Aorta (tissue), 5 donors: ENCODE results near the gene EFCAB5. TPM values are rescaled to one million over a fixed set of nuclear protein-coding genes. Genes with fewer than 3 reads are reported as not detected.
"Not testable (repeated sequence)": the region's sequence is repeated elsewhere in the genome, so short reads cannot be mapped to it uniquely, and the experiment has no call there.

ENCODE experiments used
- ATAC-seq: fragments of 200-7000 bp; cut with Tn5 transposase; one replicate; pipeline ENCODE4 v1.9.1; 2022; ENCODE audit warnings: moderate library complexity; ENCODE audit not compliant: low FRiP score
- DNase-seq, 2 donors: peaks; one replicate each; pipeline ENCODE4 v3.0.0-alpha.2; 2020
- H3K27ac ChIP-seq, 2 donors: one replicate each; pipeline ENCODE4 v1.5.1; 2013; ENCODE audit warnings: low read length in 2 of 2, mild to moderate bottlenecking in 2 of 2, moderate library complexity in 2 of 2, control low read depth in 1 of 2, inconsistent platforms in 1 of 2, low read depth in 1 of 2
- H3K27me3 ChIP-seq, 2 donors: one replicate each; pipeline ENCODE4 v1.6.1; 2013; ENCODE audit warnings: control low read depth in 1 of 2, low read length in 1 of 2, mild to moderate bottlenecking in 1 of 2, moderate library complexity in 1 of 2; ENCODE audit not compliant: insufficient read depth in 2 of 2, control insufficient read depth in 1 of 2
- H3K36me3 ChIP-seq, 2 donors: one replicate each; pipeline ENCODE4 v1.6.1; 2013; ENCODE audit warnings: control low read depth in 1 of 2, low read length in 1 of 2, mild to moderate bottlenecking in 1 of 2; ENCODE audit not compliant: insufficient read depth in 2 of 2, control insufficient read depth in 1 of 2
- H3K4me1 ChIP-seq, 2 donors: one replicate each; pipeline ENCODE4 v1.6.1; 2013; ENCODE audit warnings: low read length in 2 of 2, control low read depth in 1 of 2, mild to moderate bottlenecking in 1 of 2, moderate library complexity in 1 of 2; ENCODE audit not compliant: insufficient read depth in 2 of 2, control insufficient read depth in 1 of 2
- H3K4me3 ChIP-seq, 2 donors: one replicate each; pipeline ENCODE4 v1.5.1; 2013; ENCODE audit warnings: low read length in 2 of 2, control low read depth in 1 of 2, mild to moderate bottlenecking in 1 of 2
- H3K9me3 ChIP-seq: one replicate; pipeline ENCODE4 v1.6.1; 2013; ENCODE audit warnings: mild to moderate bottlenecking, low read length; ENCODE audit not compliant: control insufficient read depth
- WGBS, 2 donors: extraction: QIAGEN DNeasy Blood & Tissue Kit; methylation state at CpG; one replicate each; pipeline ENCODE4 v1.1.7; 2013; 5-methylcytosine and 5-hydroxymethylcytosine counted together
- intact Hi-C, 2 donors: fragments of 100-400 bp; cut with DNase I; formaldehyde crosslinking; loops; one replicate each; pipeline versions ENCODE4 v1.14.2 to v1.15.0; 2022
- polyA plus RNA-seq, 2 donors: library from polyadenylated mRNA; stranded (reverse); fragments of 200-250 nt; gene quantifications; one replicate each; pipeline ENCODE4 v1.2.3, GENCODE V29; 2013
- total RNA-seq, 2 donors: library from RNA; stranded (reverse); fragmentation: NEBNext Ultra II Directional; extraction: Animal tissue kit (Norgen Biotek cat#: 25700); gene quantifications; one replicate each; pipeline ENCODE4 v1.2.1, GENCODE V29; 2021
- donor health status: healthy with polysubstance abuse.
- donor health status: Bipolar disorder and iron deficiency.
- donor health status: DM: no; HTN: no; CAD: no.
- donor health status: DM: no; HTN: no; CAD: no.
- donor health status: DM: yes; HTN: yes; CAD: no.

Gene EFCAB5
- total and polyA plus RNA-seq, 4 donors: 0.42 to 1.1 TPM; not detected in 2

DNA sequence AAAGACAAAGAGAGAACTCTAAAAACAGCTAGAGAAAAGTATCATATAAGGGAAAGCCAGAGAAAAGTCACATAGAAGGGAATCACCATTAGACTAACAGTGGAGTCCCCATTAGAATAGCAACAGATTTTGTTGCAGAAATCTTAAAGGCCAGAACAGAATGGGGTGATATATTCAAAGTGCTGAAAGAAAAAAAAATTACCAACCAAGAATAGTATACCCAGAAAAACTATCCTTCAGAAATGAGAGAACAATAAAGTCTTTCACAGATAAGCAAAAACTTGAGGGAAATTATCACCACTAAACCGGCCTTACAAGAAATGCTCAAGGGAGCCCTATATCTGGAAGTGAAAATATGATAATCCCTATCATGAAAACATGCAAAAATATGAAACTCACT, 123.3 kb downstream of the EFCAB5 start:
- Histone ChIP-seq H3K4me1 (no peaks in the 10 kb centered on the region), H3K27ac (no peak overlapping the region), H3K9me3 (peaks cover 7% of the 10 kb centered on the region), H3K27me3 (no peaks in the 10 kb centered on the region), H3K4me3 (no peak overlapping the region), H3K36me3 (no peaks in the 10 kb centered on the region)
- intact Hi-C loops: no loop called here
- WGBS, 2 donors: 56 to 65% methylated on average over 1 of the region's 1 CpG
- DNase-seq: no peak
- no peak for ATAC-seq

DNA sequence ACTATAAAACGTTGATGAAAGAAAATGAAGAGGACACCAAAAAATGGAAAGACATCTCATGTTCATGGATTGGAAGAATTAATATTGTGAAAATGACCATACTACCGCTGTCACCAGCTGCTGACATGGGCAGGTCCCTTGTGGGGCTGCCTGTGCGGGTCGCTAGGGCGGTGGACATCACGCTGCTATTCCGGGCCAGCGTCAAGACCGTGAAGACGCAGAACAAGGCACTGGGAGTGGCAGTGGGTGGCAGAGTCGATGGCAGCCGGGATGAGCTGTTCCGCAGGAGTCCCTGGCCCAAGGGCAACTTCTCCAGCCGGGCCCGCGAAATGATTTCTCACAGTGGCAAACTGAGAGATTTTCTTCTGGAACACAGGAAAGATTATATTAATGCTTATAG, 127.0 kb downstream of the EFCAB5 start:
- intact Hi-C loops: no loop called here
- WGBS, 2 donors: 93 to 97% methylated on average over 16 of the region's 16 CpGs
- ATAC-seq: no peak
- no peaks in the 10 kb centered on the region for H3K4me1 ChIP-seq
- H3K9me3 ChIP-seq: peaks cover 5% of the 10 kb centered on the region
- no peak overlapping the region for H3K27ac ChIP-seq
- H3K27me3 ChIP-seq: no peaks in the 10 kb centered on the region
- no peak for DNase-seq
- no peak overlapping the region for H3K4me3 ChIP-seq
- H3K36me3 ChIP-seq: no peaks in the 10 kb centered on the region

DNA sequence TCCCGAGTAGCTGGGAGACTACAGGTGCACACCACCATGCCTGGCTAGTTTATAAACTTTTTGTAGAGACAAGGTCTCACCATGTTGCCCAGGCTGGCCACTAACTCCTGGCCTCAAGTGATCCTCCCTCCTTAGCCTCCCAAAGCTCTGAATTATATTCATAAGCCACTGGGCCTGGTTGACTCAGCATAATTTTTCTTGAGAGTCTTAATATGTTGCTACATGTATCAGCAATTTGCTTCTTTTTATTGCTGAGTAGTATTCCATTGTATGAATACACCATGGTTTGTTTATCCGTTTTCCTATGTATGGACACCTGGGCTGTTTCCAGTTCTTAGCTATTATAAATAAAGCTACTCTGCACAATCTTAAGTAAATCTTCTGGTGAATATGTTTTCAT, 132.8 kb downstream of the EFCAB5 start:
- intact Hi-C loops: no loop called here

DNA sequence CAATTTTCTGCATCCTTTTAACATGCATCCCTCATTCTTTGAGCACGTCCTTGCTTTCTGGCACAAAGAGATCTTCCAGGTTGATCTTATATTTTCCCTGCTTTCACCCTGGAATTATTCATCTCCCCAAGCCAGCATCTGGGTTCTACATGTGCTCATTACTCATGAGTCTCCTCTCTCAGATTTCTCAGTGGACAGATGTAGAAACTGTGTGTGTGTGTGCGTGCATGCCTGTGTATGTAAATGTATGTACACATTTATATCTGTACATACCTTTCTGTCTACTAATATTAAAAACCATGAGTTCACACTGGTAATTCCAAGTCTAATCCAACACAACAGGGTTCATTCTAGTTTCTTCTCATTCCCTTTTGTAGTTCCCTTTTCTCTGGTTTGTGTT, 133.3 kb downstream of the EFCAB5 start:
- ATAC-seq (no peak), DNase-seq (no peak)
- Histone ChIP-seq H3K4me1 (no peaks in the 10 kb centered on the region), H3K36me3 (no peaks in the 10 kb centered on the region), H3K27ac (no peak overlapping the region), H3K9me3 (no peaks in the 10 kb centered on the region), H3K4me3 (no peak overlapping the region), H3K27me3 (no peaks in the 10 kb centered on the region)
- intact Hi-C loops: no loop called here
- 74 to 83% methylated on average over 2 of the region's 2 CpGs for WGBS, 2 donors

More for the DNA sequence above, 132.8 kb downstream of the EFCAB5 start:
- no peaks in the 10 kb centered on the region for H3K4me1 ChIP-seq
- H3K9me3 ChIP-seq: no peaks in the 10 kb centered on the region
- H3K27me3 ChIP-seq: no peaks in the 10 kb centered on the region
- no peak for DNase-seq
- no peak for ATAC-seq
- H3K27ac ChIP-seq: no peak overlapping the region
- 88 to 89% methylated on average over 2 of the region's 2 CpGs for WGBS, 2 donors
- no peaks in the 10 kb centered on the region for H3K36me3 ChIP-seq
- H3K4me3 ChIP-seq: no peak overlapping the region

DNA sequence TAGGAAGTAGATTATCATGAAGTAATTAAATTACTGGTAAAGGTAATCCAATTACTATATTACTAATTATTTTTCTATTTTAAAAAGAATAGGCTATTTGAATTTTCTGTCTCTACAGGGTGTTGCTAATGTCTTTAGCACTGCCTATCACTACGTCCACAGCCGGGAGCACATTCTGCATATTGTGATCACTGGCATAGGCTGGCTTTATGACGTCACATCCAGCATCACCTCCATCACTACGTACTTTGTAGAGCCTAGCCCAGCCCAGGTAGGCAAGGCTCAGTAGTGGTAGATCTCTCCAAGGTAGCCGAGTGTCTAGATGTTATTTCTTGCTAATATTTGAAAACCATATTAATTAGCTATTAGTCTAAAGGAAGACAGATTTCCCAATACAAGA, 141.3 kb downstream of the EFCAB5 start:
- H3K9me3 ChIP-seq: no peaks in the 10 kb centered on the region
- DNase-seq: no peak
- no peaks in the 10 kb centered on the region for H3K27me3 ChIP-seq
- H3K4me1 ChIP-seq: no peaks in the 10 kb centered on the region
- WGBS, 2 donors: 88 to 92% methylated on average over 5 of the region's 5 CpGs
- no peak overlapping the region for H3K27ac ChIP-seq
- intact Hi-C loops: no loop called here
- no peaks in the 10 kb centered on the region for H3K36me3 ChIP-seq
- no peak overlapping the region for H3K4me3 ChIP-seq
- no peak for ATAC-seq

DNA sequence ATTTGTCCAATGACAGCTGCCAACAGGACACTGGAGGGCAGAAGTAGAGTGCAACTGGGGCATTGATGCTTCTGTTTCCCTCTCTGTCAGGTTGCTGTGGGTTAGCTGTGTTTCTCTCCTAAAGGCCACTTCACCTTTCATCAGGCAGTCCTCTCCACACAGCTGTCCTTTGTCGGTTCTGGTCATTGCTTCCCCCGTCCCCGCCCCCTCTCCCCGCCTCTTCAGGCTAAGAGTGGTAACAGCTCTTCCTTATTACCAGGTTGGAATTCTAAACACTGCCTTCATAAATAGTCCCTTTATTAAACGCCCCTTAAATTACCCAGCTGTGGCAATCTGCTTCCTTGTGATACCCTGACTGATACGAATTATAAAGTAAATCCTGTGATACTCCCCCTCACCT, 143.4 kb downstream of the EFCAB5 start:
- Histone ChIP-seq H3K9me3 (no peaks in the 10 kb centered on the region), H3K27me3 (no peaks in the 10 kb centered on the region)

DNA sequence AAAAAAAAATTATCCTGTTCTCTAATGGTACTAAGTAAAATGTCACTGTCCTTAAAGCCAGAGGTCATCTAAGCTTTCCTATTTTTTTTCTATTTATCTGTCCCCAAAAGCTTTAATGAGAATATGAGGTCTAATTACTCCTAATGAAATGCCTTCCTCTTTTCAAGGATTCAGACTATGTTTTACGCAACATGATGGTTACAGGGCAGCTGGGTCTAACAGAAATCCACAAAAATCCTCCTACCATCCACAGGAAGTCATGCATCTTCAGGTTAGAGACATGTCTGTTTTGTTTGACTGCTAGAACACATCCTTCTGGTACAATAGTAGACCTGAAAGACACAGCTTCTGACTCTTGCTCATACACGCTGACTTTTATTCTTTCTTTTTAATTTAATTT, 145.5 kb downstream of the EFCAB5 start:
- Histone ChIP-seq H3K27ac (no peak overlapping the region), H3K36me3 (no peaks in the 10 kb centered on the region), H3K27me3 (no peaks in the 10 kb centered on the region), H3K9me3 (no peaks in the 10 kb centered on the region), H3K4me3 (no peak overlapping the region), H3K4me1 (no peaks in the 10 kb centered on the region)
- DNase-seq: no peak
- intact Hi-C loops: no loop called here
- WGBS, 2 donors: 89 to 92% methylated on average over 2 of the region's 2 CpGs
- ATAC-seq: no peak

More for the DNA sequence above, 143.4 kb downstream of the EFCAB5 start:
- intact Hi-C loops: no loop called here
- DNase-seq: no peak
- Histone ChIP-seq H3K4me1 (no peaks in the 10 kb centered on the region), H3K4me3 (no peak overlapping the region), H3K27ac (no peak overlapping the region), H3K36me3 (no peaks in the 10 kb centered on the region)
- 43 to 45% methylated on average over 6 of the region's 6 CpGs for WGBS, 2 donors
- ATAC-seq: no peak

DNA sequence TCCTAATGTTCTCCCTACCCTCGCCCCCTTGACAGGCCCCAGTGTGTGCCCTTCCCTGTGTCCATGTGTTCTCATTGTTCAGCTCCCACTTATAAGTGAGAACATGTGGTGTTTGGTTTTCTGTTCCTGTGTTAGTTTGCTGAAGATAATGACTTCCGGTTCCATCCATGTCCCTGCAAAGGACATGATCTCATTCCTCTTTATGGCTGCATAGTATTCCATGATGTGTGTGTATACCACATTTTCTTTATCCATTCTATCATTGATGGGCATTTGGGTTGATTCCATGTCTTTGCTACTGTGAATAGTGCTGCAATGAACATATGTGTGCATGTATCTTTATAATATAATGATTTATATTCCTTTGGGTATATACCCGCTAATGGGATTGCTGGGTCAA, 146.0 kb downstream of the EFCAB5 start:
- H3K36me3 ChIP-seq, H3K27me3 ChIP-seq, H3K9me3 ChIP-seq, DNase-seq, ATAC-seq, H3K4me1 ChIP-seq, intact Hi-C loops, H3K27ac ChIP-seq, H3K4me3 ChIP-seq: not testable (repeated sequence)
- WGBS, 2 donors: 89 to 92% methylated on average over 3 of the region's 3 CpGs

DNA sequence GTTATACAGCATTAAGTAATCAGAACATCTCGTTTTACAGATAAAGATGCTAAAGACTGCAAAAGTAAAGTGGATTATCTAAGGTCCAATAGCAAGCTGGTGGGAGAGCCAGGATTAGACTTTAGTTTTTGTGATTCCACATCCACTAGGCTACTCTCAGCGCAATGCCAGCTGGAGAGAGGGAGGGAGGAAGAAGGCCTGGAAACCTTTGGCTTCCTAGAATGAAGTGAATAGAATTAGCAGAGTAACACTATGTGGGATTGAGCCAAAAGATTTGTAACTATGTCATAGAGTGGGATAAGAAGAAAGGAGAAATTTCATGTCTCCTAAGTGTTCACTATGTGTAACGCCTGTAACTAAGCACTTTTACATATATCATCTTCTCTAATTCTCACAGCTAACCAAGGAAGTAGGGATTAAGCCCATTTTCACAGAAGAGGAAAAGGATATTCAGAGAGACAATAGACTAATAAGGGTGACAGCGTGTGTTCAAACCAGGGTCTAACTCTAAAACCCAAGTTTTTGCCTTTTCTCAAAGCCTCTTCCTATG, 149.8 kb downstream of the EFCAB5 start:
- H3K4me1 ChIP-seq: peaks cover 0 to 5% of the 10 kb centered on the region in 2 donors
- H3K4me3 ChIP-seq: no peak overlapping the region
- no peak for ATAC-seq
- H3K36me3 ChIP-seq: no peaks in the 10 kb centered on the region
- no peaks in the 10 kb centered on the region for H3K9me3 ChIP-seq
- intact Hi-C loops: loop anchor here (5.0 to 10.0 kb wide), 4 partner anchors 156 to 286 kb away; partner anchors contain the start of gene SSH2 (in 2 of the 2)
- peak overlapping the region in 1 of 2 donors; percentile 87 for H3K27ac ChIP-seq
- no peak for DNase-seq
- WGBS, 2 donors: 53 to 54% methylated on average over 4 of the region's 4 CpGs
- no peaks in the 10 kb centered on the region for H3K27me3 ChIP-seq
